Parathyroid adenoma (tissue), 2 donors: ENCODE data around the gene GTF2IRD1.

Source experiments
- H2AFZ ChIP-seq: fragments of 300-600 bp; sonication (generic); one replicate; pipeline ENCODE4 v1.7.0; 2017; ENCODE audit warnings: antibody characterized with exemption, mild to moderate bottlenecking
- H3K27ac ChIP-seq: fragments of 300-600 bp; sonication (generic); one replicate; pipeline ENCODE4 v1.7.0; 2017
- H3K27me3 ChIP-seq: fragments of 300-600 bp; sonication (generic); one replicate; pipeline ENCODE4 v1.7.0; 2017; ENCODE audit warnings: low read length; ENCODE audit not compliant: control insufficient read depth, insufficient read depth
- H3K36me3 ChIP-seq: fragments of 300-600 bp; sonication (generic); one replicate; pipeline ENCODE4 v1.7.0; 2017; ENCODE audit warnings: low read length; ENCODE audit not compliant: control insufficient read depth, insufficient read depth
- H3K4me1 ChIP-seq: fragments of 300-600 bp; sonication (generic); one replicate; pipeline ENCODE4 v1.7.0; 2017; ENCODE audit warnings: control low read depth
- H3K4me2 ChIP-seq: fragments of 300-600 bp; sonication (generic); one replicate; pipeline ENCODE4 v1.7.0; 2017; ENCODE audit warnings: low read length
- H3K4me3 ChIP-seq: fragments of 300-600 bp; sonication (generic); one replicate; pipeline ENCODE4 v1.7.0; 2017; ENCODE audit warnings: low read depth, low read length
- H3K79me2 ChIP-seq: fragments of 300-600 bp; sonication (generic); one replicate; pipeline ENCODE4 v1.7.0; 2017; ENCODE audit warnings: control low read depth
- H3K9ac ChIP-seq: fragments of 300-600 bp; sonication (generic); one replicate; pipeline ENCODE4 v1.7.0; 2017; ENCODE audit warnings: mild to moderate bottlenecking
- H3K9me3 ChIP-seq: fragments of 300-600 bp; sonication (generic); one replicate; pipeline ENCODE4 v1.7.0; 2017; ENCODE audit warnings: low read length; ENCODE audit not compliant: control insufficient read depth
- CTCF ChIP-seq: fragments of 300-600 bp; sonication (generic); IDR thresholded peaks from one replicate; pipeline ENCODE4 v1.7.0; 2017; ENCODE audit warnings: antibody characterized with exemption, mild to moderate bottlenecking
- donor health status: primary hyperparathyroidism.

The GTF2IRD1 gene, protein sequence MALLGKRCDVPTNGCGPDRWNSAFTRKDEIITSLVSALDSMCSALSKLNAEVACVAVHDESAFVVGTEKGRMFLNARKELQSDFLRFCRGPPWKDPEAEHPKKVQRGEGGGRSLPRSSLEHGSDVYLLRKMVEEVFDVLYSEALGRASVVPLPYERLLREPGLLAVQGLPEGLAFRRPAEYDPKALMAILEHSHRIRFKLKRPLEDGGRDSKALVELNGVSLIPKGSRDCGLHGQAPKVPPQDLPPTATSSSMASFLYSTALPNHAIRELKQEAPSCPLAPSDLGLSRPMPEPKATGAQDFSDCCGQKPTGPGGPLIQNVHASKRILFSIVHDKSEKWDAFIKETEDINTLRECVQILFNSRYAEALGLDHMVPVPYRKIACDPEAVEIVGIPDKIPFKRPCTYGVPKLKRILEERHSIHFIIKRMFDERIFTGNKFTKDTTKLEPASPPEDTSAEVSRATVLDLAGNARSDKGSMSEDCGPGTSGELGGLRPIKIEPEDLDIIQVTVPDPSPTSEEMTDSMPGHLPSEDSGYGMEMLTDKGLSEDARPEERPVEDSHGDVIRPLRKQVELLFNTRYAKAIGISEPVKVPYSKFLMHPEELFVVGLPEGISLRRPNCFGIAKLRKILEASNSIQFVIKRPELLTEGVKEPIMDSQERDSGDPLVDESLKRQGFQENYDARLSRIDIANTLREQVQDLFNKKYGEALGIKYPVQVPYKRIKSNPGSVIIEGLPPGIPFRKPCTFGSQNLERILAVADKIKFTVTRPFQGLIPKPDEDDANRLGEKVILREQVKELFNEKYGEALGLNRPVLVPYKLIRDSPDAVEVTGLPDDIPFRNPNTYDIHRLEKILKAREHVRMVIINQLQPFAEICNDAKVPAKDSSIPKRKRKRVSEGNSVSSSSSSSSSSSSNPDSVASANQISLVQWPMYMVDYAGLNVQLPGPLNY

DNA sequence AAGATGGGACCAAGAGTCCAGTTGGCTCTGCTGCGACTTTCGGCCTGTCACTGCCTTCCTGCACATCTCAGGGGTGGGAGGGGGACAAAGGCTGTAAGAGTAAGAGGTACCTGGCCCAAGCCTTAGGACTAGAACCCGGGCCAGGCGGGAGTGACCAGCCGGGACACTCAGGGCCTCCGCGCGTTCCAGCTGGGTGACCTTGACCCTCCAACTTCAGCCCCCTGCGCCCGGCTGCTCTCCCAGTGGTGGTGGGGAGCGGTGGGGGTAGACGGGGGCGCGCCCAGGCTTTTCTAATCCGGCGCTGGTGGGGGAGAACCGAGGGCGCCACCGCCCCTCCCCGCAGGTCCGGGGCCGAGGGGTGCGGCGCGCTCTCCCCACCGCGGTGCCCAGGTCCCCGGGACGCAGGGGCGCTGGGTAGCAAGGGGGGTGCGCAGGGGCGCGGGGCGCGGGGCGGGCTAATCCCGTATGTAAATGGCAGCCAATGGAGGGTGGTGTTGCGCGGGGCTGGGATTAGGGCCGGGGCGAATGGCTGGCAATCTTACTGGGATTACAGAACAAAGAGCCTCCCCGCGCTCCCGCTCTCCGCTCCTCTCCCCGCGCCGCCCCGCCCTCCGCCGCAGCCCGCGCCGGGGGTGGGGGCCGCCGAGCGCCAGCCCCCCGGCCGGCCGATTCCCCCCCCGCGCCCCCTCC lies at the start of gene GTF2IRD1:
Gene GTF2IRD1 (plus strand): TSS at position 585 of the 690 bp plus-strand sequence. CDS start 54,175 bp downstream, outside the sequence.
- H3K4me3 ChIP-seq = peak within 1 kb of the TSS; percentile 66
- H3K4me2 ChIP-seq = peak within 1 kb of the TSS; percentile 78
- peaks cover 3% of the 10 kb centered on the region for H3K4me1 ChIP-seq
- H3K9ac ChIP-seq = peak within 1 kb of the TSS; percentile 67
- H3K79me2 ChIP-seq = no peaks in the 10 kb centered on the region
- H2AFZ ChIP-seq = peak within 1 kb of the TSS; percentile 98
- no peak for TF ChIP-seq CTCF
- no peaks in the 10 kb centered on the region for H3K36me3 ChIP-seq
- H3K27me3 ChIP-seq = no peaks in the 10 kb centered on the region
- no peaks in the 10 kb centered on the region for H3K9me3 ChIP-seq
- H3K27ac ChIP-seq = peak within 1 kb of the TSS; percentile 74

- H3K27me3 ChIP-seq = no peaks in the 10 kb centered on the region
- no peak overlapping the region for H3K4me3 ChIP-seq
- no peaks in the 10 kb centered on the region for H3K79me2 ChIP-seq
- H3K36me3 ChIP-seq = no peaks in the 10 kb centered on the region
- H3K27ac ChIP-seq = no peak overlapping the region
- no peak overlapping the region for H3K9ac ChIP-seq
- H3K4me1 ChIP-seq = no peaks in the 10 kb centered on the region
- no peak overlapping the region for H3K4me2 ChIP-seq
- no peak for TF ChIP-seq CTCF
- no peaks in the 10 kb centered on the region for H3K9me3 ChIP-seq
- no peak overlapping the region for H2AFZ ChIP-seq
Measured at GRCh38 chr7:74404388-74404700, 49.4 kb upstream of the GTF2IRD1 start.

DNA sequence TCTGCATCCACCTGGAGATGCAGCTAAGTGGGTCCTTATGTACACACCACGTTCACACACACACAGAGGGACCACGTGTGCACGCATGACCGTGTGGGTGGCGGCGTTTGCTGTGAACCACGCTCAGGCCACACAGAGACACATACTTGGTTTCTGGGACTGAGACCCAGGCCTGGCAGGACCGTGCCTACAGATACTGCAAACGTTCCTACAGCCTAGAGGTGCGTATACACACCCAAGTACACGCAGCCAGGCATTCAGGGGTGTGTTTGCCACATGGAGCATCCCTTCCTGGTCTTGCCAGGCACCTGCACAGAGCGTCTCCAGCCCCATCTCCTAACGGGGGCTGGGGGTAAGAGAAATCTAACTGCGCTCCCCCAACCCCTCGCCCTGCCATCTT lies 49.0 kb upstream of the GTF2IRD1 start:
- H3K9me3 ChIP-seq = no peaks in the 10 kb centered on the region
- H3K4me2 ChIP-seq = no peak overlapping the region
- TF ChIP-seq CTCF = no peak
- H3K79me2 ChIP-seq = no peaks in the 10 kb centered on the region
- no peak overlapping the region for H3K27ac ChIP-seq
- no peaks in the 10 kb centered on the region for H3K36me3 ChIP-seq
- no peaks in the 10 kb centered on the region for H3K27me3 ChIP-seq
- H3K4me3 ChIP-seq = no peak overlapping the region
- H3K9ac ChIP-seq = no peak overlapping the region
- no peak overlapping the region for H2AFZ ChIP-seq
- no peaks in the 10 kb centered on the region for H3K4me1 ChIP-seq

DNA sequence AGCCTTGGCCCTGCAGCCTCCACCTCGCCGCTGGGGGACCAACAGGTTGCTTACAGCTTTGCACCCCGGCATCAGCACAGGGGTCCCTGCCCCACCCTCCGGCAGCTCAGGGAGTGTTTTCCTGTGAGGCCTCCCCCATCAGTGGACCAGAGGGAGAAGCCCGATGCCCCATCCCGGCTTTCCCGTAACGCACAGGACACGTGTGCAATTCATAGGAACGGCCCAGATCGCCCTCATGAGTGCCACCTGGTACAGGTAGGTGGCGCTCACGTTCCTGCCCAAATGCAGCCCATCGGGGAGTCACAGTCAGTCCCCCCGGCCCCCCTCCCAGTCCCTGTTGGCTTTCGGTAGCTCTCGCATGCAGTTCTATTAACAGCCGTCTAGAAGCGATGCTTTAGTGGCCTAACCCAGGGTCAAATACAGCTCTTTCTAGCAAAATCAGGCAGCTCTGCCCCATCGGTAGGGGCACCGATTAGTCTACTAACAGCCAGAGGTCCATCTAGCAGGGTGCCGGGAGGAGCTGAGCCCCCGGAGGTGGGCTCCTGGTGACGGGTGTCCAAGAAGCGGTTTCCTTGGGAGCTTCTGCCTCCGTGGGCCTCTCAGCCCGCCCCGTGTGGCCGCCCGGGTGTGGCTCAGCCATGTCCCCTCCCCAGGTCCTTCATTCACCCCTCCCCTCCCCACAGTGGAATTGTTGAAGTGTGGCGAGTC lies 48.4 kb upstream of the GTF2IRD1 start:
- no peaks in the 10 kb centered on the region for H3K27me3 ChIP-seq
- H3K4me1 ChIP-seq = no peaks in the 10 kb centered on the region
- H3K4me3 ChIP-seq = no peak overlapping the region
- H3K9me3 ChIP-seq = no peaks in the 10 kb centered on the region
- H3K27ac ChIP-seq = no peak overlapping the region
- H3K9ac ChIP-seq = no peak overlapping the region
- no peaks in the 10 kb centered on the region for H3K79me2 ChIP-seq
- H2AFZ ChIP-seq = no peak overlapping the region
- peak; percentile 11 for TF ChIP-seq CTCF
- no peak overlapping the region for H3K4me2 ChIP-seq
- no peaks in the 10 kb centered on the region for H3K36me3 ChIP-seq
